ENCODE results near the gene LCE2A.

Gene LCE2A

DNA sequence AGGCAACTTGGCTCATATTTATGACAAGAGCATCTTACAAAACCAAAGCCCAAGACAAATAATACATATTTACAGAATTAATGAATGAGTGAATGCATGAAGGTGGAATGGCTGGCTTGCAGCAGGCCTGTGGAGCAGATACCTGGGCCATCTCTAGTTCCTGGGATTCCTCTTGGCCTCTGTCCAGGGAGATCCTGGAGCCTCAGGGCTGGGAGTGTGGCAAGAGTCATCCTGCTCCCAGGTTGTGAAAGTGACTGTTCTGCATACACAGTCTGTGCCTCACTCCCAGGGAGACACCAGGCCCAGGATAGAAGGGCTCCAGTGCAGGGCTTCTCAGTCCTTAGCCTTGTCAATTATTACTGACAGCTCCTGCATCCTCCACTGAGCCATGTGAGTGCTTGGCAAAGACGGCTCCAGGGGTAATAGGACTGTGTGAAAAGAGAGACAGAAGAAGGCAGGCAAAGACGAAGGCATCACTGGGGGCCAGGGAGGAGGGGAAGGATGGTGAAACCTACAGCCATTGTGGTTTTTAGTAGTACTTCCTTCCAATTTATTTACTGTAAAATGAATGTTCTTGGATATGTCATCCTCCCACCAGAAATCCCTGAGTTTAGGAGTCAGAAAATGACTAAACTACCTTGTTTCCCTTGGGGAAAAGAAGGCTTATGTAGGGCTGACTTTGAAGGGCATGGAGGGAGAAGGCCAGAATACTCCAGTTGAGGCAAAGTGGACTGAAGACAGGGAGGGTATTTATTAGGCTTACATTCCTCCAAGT lies 45.4 kb downstream of the LCE2A start:
- DNase-seq, result no peak

DNA sequence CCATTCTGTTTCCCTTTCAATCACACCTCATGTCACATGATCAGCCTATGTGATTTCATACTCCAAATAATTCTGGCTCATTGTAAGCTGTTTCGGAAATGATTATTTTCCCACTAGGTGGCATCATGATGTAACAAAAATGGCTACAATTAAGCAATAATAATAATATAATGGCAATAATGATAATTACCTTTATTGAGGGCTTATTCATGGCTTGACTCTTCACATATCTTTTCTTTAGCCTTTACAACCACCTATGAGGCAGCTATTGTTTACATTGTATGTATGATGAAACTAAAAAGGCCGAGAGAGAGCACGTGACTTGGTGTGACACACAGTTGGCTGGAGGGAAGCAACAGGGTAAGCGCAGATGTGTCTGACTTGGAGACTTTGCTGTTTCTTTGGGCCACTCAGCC lies 47.2 kb downstream of the LCE2A start:
- DNase-seq, result no peak

DNA sequence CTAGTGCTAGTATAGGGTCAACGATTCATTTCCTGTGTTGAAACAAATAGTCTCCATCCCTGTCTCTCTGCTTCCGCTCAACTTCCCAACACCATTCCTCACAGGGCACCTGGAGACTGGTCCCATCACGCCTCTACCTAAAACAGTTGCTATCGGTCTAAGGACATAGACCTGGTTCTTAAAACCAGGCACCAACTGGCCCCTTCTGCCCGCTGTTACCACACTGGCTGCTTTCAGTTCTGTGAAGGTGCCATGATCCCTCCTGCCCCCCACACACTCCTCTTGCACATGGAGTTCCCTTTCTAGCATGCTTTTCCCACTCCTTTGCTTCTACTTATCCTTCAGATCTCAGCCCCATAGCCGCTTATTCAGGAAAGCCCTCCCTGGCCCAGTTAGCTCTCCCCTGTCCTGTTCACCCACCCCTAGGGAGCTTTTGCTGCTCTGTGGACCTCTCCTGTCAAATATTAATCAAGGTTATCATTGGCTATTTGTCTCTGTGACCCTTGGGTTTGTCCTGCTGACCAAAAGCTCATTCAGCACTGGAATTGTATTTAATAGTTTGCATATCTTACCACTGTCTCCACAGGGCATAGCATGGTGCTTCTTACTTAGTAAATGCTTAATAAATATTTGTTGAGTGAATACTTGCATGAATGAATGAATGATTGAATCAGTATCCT lies 47.8 kb downstream of the LCE2A start:
- no peak for DNase-seq

DNA sequence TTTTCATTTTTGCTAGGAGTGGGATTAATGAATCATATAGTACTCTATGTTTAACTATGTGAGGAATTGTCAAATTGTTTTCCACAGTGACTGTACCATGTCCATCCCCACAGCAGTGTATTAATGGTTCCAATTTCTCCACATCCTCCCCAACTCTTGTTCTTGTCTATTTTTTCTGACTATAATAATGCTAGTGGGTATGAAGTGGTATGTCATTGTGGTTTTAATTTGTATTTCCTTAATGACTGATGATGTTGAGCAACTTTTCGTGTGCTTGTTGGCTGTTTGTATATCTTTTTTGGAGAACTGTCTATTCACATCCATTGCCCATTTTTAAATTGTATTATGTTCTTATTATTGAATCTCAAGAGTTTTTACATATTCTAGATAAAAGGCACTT lies 49.7 kb downstream of the LCE2A start:
- no peak for DNase-seq
